Neural cell (in vitro differentiated cells): ENCODE results near the gene DNAJC21. TPM values are rescaled to one million over a fixed set of nuclear protein-coding genes. Genes with fewer than 3 reads are reported as not detected.

Experiments used
- H2AFZ ChIP-seq: fragments of 200-600, 300-800 bp; sonication (generic), shearing (Covaris generic); 2 replicates; pipeline ENCODE4 v1.6.0; 2014; ENCODE audit warnings: low read depth, mild to moderate bottlenecking, antibody characterized with exemption, low read length, moderate library complexity
- H3F3A ChIP-seq: fragments of 200-600 bp; shearing (Covaris generic); 2 replicates; pipeline ENCODE4 v1.6.1; 2016; ENCODE audit warnings: mild to moderate bottlenecking, moderate library complexity, mixed read lengths, antibody characterized with exemption, low read length; ENCODE audit not compliant: insufficient read depth, poor library complexity, severe bottlenecking
- H3K27ac ChIP-seq: fragments of 200-600, 300-800 bp; sonication (generic), shearing (Covaris generic); 2 replicates; pipeline ENCODE4 v1.5.1; 2014; ENCODE audit warnings: mild to moderate bottlenecking, low read length, moderate library complexity
- H3K27me3 ChIP-seq: fragments of 300-800, 200-600 bp; sonication (generic), shearing (Covaris generic); 2 replicates; pipeline ENCODE4 v1.6.0; 2014; ENCODE audit warnings: mild to moderate bottlenecking, low read depth, low read length, moderate library complexity; ENCODE audit not compliant: insufficient read depth
- H3K36me3 ChIP-seq: fragments of 300-800, 200-600 bp; sonication (generic), shearing (Covaris generic); 2 replicates; pipeline ENCODE4 v1.5.1; 2014; ENCODE audit warnings: mild to moderate bottlenecking, antibody characterized with exemption, low read length, moderate library complexity; ENCODE audit not compliant: insufficient read depth
- H3K4me2 ChIP-seq: fragments of 300-800, 200-600 bp; sonication (generic), shearing (Covaris generic); 2 replicates; pipeline ENCODE4 v1.6.0; 2014; ENCODE audit warnings: mild to moderate bottlenecking, low read length
- H3K4me3 ChIP-seq: fragments of 300-800, 200-600 bp; sonication (generic), shearing (Covaris generic); 2 replicates; pipeline ENCODE4 v1.5.1; 2014; ENCODE audit warnings: mild to moderate bottlenecking, low read length, moderate library complexity
- H3K79me2 ChIP-seq: fragments of 200-600 bp; shearing (Covaris generic); replicated peaks from 2 replicates; pipeline ENCODE4 v1.6.0; 2014; ENCODE audit warnings: mild to moderate bottlenecking, low read length, moderate library complexity; ENCODE audit not compliant: insufficient read depth
- H3K9ac ChIP-seq: fragments of 300-800, 200-600 bp; sonication (generic), shearing (Covaris generic); 2 replicates; pipeline ENCODE4 v1.6.1; 2016; ENCODE audit warnings: mild to moderate bottlenecking, low read length, mixed read lengths
- H3K9me2 ChIP-seq: fragments of 200-600 bp; shearing (Covaris generic); 2 replicates; pipeline ENCODE4 v1.6.1; 2016; ENCODE audit warnings: mild to moderate bottlenecking, low read length, mixed read lengths; ENCODE audit not compliant: insufficient read depth
- H3K9me3 ChIP-seq: fragments of 200-600, 300-800 bp; sonication (generic), shearing (Covaris generic); 2 replicates; pipeline ENCODE4 v1.6.1; 2016; ENCODE audit warnings: mild to moderate bottlenecking, mixed run types, low read length, moderate library complexity, mixed read lengths
- H4K20me1 ChIP-seq: fragments of 200-600 bp; shearing (Covaris generic); 2 replicates; pipeline ENCODE4 v1.6.1; 2016; ENCODE audit warnings: mild to moderate bottlenecking, mixed run types; ENCODE audit not compliant: insufficient read depth
- CTCF ChIP-seq: fragments of 450-650 bp; IDR thresholded peaks from 2 replicates; pipeline ENCODE4 v1.5.1; 2014; ENCODE audit warnings: antibody characterized with exemption, mild to moderate bottlenecking, moderate library complexity; ENCODE audit not compliant: poor library complexity, severe bottlenecking
- EP300 ChIP-seq: fragments of 450-650 bp; conservative IDR thresholded peaks from 2 replicates; pipeline ENCODE4 v1.6.1; 2014; ENCODE audit warnings: antibody characterized with exemption, mild to moderate bottlenecking, moderate library complexity; ENCODE audit not compliant: poor library complexity, severe bottlenecking
- EZH2 ChIP-seq: fragments of 200-600, 300-800 bp; shearing (Covaris generic), sonication (generic); IDR thresholded peaks from 2 replicates; pipeline ENCODE4 v1.6.1; 2014; ENCODE audit warnings: antibody characterized with exemption, low read length, borderline replicate concordance, mild to moderate bottlenecking; ENCODE audit not compliant: insufficient read depth, poor library complexity, severe bottlenecking
- MXI1 ChIP-seq: fragments of 450-650 bp; conservative IDR thresholded peaks from 2 replicates; pipeline ENCODE4 v1.6.1; 2014; ENCODE audit warnings: antibody characterized with exemption, mild to moderate bottlenecking; ENCODE audit not compliant: poor library complexity, severe bottlenecking
- POLR2AphosphoS5 ChIP-seq: IDR thresholded peaks from 2 replicates; pipeline ENCODE4 v1.6.1; 2012
- RAD21 ChIP-seq: fragments of 450-650 bp; conservative IDR thresholded peaks from 2 replicates; pipeline ENCODE4 v1.6.1; 2014; ENCODE audit warnings: antibody characterized with exemption, mild to moderate bottlenecking, moderate library complexity
- REST ChIP-seq: IDR thresholded peaks from 2 replicates; pipeline ENCODE4 v1.6.1; 2012; ENCODE audit warnings: borderline replicate concordance
- SMC3 ChIP-seq: fragments of 450-650 bp; conservative IDR thresholded peaks from 2 replicates; pipeline ENCODE4 v1.6.1; 2014; ENCODE audit warnings: antibody characterized with exemption, mild to moderate bottlenecking, moderate library complexity; ENCODE audit not compliant: poor library complexity
- TAF1 ChIP-seq: IDR thresholded peaks from 2 replicates; pipeline ENCODE4 v1.6.1; 2012; ENCODE audit warnings: low read depth
- polyA plus RNA-seq: library from polyadenylated mRNA; depleted of rRNA; stranded (reverse); fragments of >200 nt; gene quantifications from 2 replicates; pipeline ENCODE4 v1.2.3, GENCODE V29; 2014

The DNAJC21 gene
- polyA plus RNA-seq, 1 donor from 2014 or later, result 14.9 TPM

GRCh38 chr5:34930462-34930844 lies 1.1 kb downstream of the DNAJC21 start:
- H3K9me3 ChIP-seq, result no peaks in the 10 kb centered on the region
- no peaks in the 10 kb centered on the region for H4K20me1 ChIP-seq
- H3K9me2 ChIP-seq, result no peaks in the 10 kb centered on the region
- peak overlapping the region; percentile 90 for H3K4me3 ChIP-seq
- H2AFZ ChIP-seq, result peak overlapping the region; percentile 58
- peaks cover 29% of the 10 kb centered on the region for H3K79me2 ChIP-seq
- H3F3A ChIP-seq, result peaks cover 5% of the 10 kb centered on the region
- peak overlapping the region; percentile 70 for H3K9ac ChIP-seq
- H3K36me3 ChIP-seq, result peaks cover 5% of the 10 kb centered on the region
- H3K4me2 ChIP-seq, result peak overlapping the region; percentile 70
- peak overlapping the region; percentile 59 for H3K27ac ChIP-seq
- no peaks in the 10 kb centered on the region for H3K27me3 ChIP-seq
- TF ChIP-seq MXI1, result no peak
- TF ChIP-seq SMC3, result no peak
- TF ChIP-seq RAD21, result no peak

- Histone ChIP-seq H3F3A (peaks cover 5% of the 10 kb centered on the region), H3K9me3 (no peaks in the 10 kb centered on the region), H3K79me2 (peaks cover 29% of the 10 kb centered on the region), H3K9me2 (no peaks in the 10 kb centered on the region), H3K36me3 (peaks cover 5% of the 10 kb centered on the region), H3K4me3 (peak overlapping the region; percentile 90), H3K9ac (no peak overlapping the region), H3K27ac (no peak overlapping the region), H2AFZ (no peak overlapping the region), H3K27me3 (no peaks in the 10 kb centered on the region), H3K4me2 (peak overlapping the region; percentile 70), H4K20me1 (no peaks in the 10 kb centered on the region)
- no peak for TF ChIP-seq REST
- no peak for TF ChIP-seq MXI1
- no peak for TF ChIP-seq SMC3
- TF ChIP-seq EP300, result no peak
- no peak for TF ChIP-seq POLR2AphosphoS5
- no peak for TF ChIP-seq EZH2
- no peak for TF ChIP-seq RAD21
- no peak for TF ChIP-seq TAF1
- no peak for TF ChIP-seq CTCF
Measured at GRCh38 chr5:34930870-34931269, 1.5 kb downstream of the DNAJC21 start.

- Histone ChIP-seq H3K27ac (no peak overlapping the region), H3K36me3 (peaks cover 5% of the 10 kb centered on the region), H3K9me2 (no peaks in the 10 kb centered on the region), H3K4me2 (no peak overlapping the region), H3K27me3 (no peaks in the 10 kb centered on the region), H3K9me3 (no peaks in the 10 kb centered on the region), H2AFZ (no peak overlapping the region), H4K20me1 (no peaks in the 10 kb centered on the region), H3K9ac (no peak overlapping the region), H3K79me2 (peaks cover 29% of the 10 kb centered on the region), H3F3A (peaks cover 5% of the 10 kb centered on the region), H3K4me3 (no peak overlapping the region)
- TF ChIP-seq EZH2 (no peak), POLR2AphosphoS5 (no peak), MXI1 (no peak)
Measured at GRCh38 chr5:34932947-34933346, 3.6 kb downstream of the DNAJC21 start.
